ENCODE results near the gene KLHL1.

- TF ChIP-seq MAX (IDR thresholded peaks at IDR 0.05), result no peak
- no peak for TF ChIP-seq FOXM1 (IDR thresholded peaks at IDR 0.05; ENCODE audit: borderline replicate concordance, low read depth)
These were observed 156.8 kb downstream of the KLHL1 start for GRCh38 chr13:69951412-69951811.

Data from Ishikawa (cell line).